Endodermal cell (in vitro differentiated cells): ENCODE data around the gene ENDOD1. TPM values are rescaled to one million over a fixed set of nuclear protein-coding genes. Genes with fewer than 3 reads are reported as not detected.

Experiments
- DNase-seq: peaks from one replicate; pipeline ENCODE4 v3.0.0-alpha.2; 2017
- H3K27ac ChIP-seq: 2 replicates; pipeline ENCODE4 v1.5.1; 2013; ENCODE audit warnings: mild to moderate bottlenecking, low read depth, low read length, moderate library complexity
- H3K27me3 ChIP-seq: 2 replicates; pipeline ENCODE4 v1.6.1; 2013; ENCODE audit warnings: mild to moderate bottlenecking, low read length, moderate library complexity; ENCODE audit not compliant: insufficient read depth, control insufficient read depth, poor library complexity, severe bottlenecking
- H3K36me3 ChIP-seq: 2 replicates; pipeline ENCODE4 v1.7.0; 2013; ENCODE audit warnings: mild to moderate bottlenecking, low read length, moderate library complexity; ENCODE audit not compliant: control insufficient read depth, insufficient read depth
- H3K4me1 ChIP-seq: one replicate; pipeline ENCODE4 v1.7.0; 2013; ENCODE audit warnings: low read length; ENCODE audit not compliant: control insufficient read depth, insufficient read depth
- H3K4me3 ChIP-seq: 2 replicates; pipeline ENCODE4 v1.5.1; 2013; ENCODE audit warnings: mild to moderate bottlenecking, low read length, moderate library complexity
- H3K9ac ChIP-seq: 2 replicates; pipeline ENCODE4 v1.6.1; 2013; ENCODE audit warnings: mild to moderate bottlenecking, low read length, moderate library complexity; ENCODE audit not compliant: poor library complexity, severe bottlenecking; ENCODE audit errors: extremely low read depth
- H3K9me3 ChIP-seq: 2 replicates; pipeline ENCODE4 v1.6.1; 2013; ENCODE audit warnings: mild to moderate bottlenecking, low read length, moderate library complexity; ENCODE audit not compliant: control insufficient read depth
- H3K27ac Mint-ChIP-seq: 2 replicates; pipeline ENCODE4 v1.8.0; 2020; ENCODE audit warnings: mixed read lengths
- H3K27me3 Mint-ChIP-seq: 2 replicates; pipeline ENCODE4 v1.8.0; 2021; ENCODE audit warnings: mild to moderate bottlenecking, mixed read lengths; ENCODE audit not compliant: insufficient read depth
- H3K36me3 Mint-ChIP-seq: 2 replicates; pipeline ENCODE4 v1.8.0; 2020; ENCODE audit warnings: low read depth, mixed read lengths
- H3K4me1 Mint-ChIP-seq: 2 replicates; pipeline ENCODE4 v1.8.0; 2020; ENCODE audit warnings: mixed read lengths
- H3K4me3 Mint-ChIP-seq: 2 replicates; pipeline ENCODE4 v1.8.0; 2020; ENCODE audit warnings: mild to moderate bottlenecking, moderate library complexity, mixed read lengths
- H3K9me3 Mint-ChIP-seq: 2 replicates; pipeline ENCODE4 v1.8.0; 2020; ENCODE audit warnings: mild to moderate bottlenecking, mixed read lengths
- WGBS, 2 experiments: methylation state at CpG; one replicate each; pipeline versions ENCODE4 v1.1.5 to v1.1.7; 2013; ENCODE audit warnings: missing lambda C conversion rate in 2 of 2, mixed read lengths in 1 of 2; ENCODE audit not compliant: insufficient coverage in 1 of 2, insufficient read length in 1 of 2; 5-methylcytosine and 5-hydroxymethylcytosine counted together
- total RNA-seq, 2 donors: library from RNA; stranded (reverse); fragmentation: NEBNext Ultra II Directional in 1 of 2; extraction: Animal tissue kit (Norgen Biotek cat#: 25700) in 1 of 2; gene quantifications; 2 replicates in 1 of 2; 3 replicates in 1 of 2; pipeline ENCODE4 v1.2.1, GENCODE V29; 2021
- TF ChIP-seq, protein P1 (sequence below): fragments of 200-600 bp; sonication (generic); conservative IDR thresholded peaks from 2 replicates; pipeline ENCODE4 v1.5.0; 2021; ENCODE audit warnings: antibody characterized with exemption, mild to moderate bottlenecking

The ENDOD1 gene
- total RNA-seq, 2 donors from 2014 or later, result 1.9 to 2.7 TPM

GRCh38 chr11:95085117-95085816 is 4.4 kb upstream of the ENDOD1 start:
- 80 to 90% methylated on average over 1 to 3 of the region's 3 CpGs for WGBS, 2 experiments
- Mint-ChIP-seq H3K4me3 (no peak overlapping the region), H3K4me1 (peaks cover 9% of the 10 kb centered on the region), H3K27me3 (peaks cover 39% of the 10 kb centered on the region), H3K36me3 (no peaks in the 10 kb centered on the region), H3K9me3 (no peaks in the 10 kb centered on the region), H3K27ac (no peak overlapping the region)
- TF ChIP-seq, protein P1, sequence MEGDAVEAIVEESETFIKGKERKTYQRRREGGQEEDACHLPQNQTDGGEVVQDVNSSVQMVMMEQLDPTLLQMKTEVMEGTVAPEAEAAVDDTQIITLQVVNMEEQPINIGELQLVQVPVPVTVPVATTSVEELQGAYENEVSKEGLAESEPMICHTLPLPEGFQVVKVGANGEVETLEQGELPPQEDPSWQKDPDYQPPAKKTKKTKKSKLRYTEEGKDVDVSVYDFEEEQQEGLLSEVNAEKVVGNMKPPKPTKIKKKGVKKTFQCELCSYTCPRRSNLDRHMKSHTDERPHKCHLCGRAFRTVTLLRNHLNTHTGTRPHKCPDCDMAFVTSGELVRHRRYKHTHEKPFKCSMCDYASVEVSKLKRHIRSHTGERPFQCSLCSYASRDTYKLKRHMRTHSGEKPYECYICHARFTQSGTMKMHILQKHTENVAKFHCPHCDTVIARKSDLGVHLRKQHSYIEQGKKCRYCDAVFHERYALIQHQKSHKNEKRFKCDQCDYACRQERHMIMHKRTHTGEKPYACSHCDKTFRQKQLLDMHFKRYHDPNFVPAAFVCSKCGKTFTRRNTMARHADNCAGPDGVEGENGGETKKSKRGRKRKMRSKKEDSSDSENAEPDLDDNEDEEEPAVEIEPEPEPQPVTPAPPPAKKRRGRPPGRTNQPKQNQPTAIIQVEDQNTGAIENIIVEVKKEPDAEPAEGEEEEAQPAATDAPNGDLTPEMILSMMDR, result no peak
- Histone ChIP-seq H3K36me3 (no peaks in the 10 kb centered on the region), H3K9ac (no peak overlapping the region), H3K4me1 (no peaks in the 10 kb centered on the region), H3K9me3 (no peaks in the 10 kb centered on the region), H3K4me3 (no peak overlapping the region), H3K27ac (no peak overlapping the region), H3K27me3 (peaks cover 11% of the 10 kb centered on the region)
- no peak for DNase-seq

GRCh38 chr11:95086151-95086550 is 3.5 kb upstream of the ENDOD1 start:
- no peaks in the 10 kb centered on the region for H3K9me3 Mint-ChIP-seq

DNA sequence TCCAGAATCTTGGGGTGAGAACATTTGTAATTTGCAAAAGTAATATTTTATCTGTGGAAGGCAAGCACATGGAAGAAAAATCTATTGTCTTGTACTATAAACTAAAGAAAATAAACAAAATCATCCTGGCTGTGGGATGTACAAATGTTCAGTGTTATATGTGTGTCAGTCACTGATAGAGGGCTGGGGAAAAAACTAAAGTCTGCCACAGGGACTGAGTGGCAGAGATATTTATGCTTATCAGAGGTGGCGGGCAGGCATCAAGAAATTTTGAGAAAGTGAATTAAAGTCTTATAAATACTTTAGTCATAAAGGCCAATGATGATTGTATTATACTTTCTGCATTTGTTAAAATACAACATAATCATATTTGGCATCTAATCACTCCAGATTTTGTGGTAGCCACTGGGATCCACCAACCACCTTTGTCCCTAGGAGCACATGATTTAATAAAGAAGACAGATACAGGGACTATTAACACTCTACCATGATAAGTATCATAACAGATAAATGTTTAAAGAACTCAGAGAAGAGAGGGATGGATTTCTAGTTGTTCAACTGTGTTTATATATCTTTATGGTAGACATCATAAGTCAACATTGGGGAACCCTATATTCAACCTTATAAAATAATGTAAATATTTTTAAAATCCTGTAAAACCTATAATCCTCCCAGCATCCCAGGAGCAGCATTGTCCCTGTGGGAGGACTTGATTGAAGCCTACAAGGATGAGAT is 2.6 kb upstream of the ENDOD1 start:
- Histone ChIP-seq H3K36me3 (no peaks in the 10 kb centered on the region), H3K9me3 (no peaks in the 10 kb centered on the region), H3K4me3 (no peak overlapping the region), H3K4me1 (no peaks in the 10 kb centered on the region), H3K27me3 (peaks cover 26% of the 10 kb centered on the region), H3K9ac (no peak overlapping the region), H3K27ac (no peak overlapping the region)
- no peaks in the 10 kb centered on the region for H3K9me3 Mint-ChIP-seq
- H3K4me3 Mint-ChIP-seq, result no peak overlapping the region
- H3K27me3 Mint-ChIP-seq, result peaks cover 57% of the 10 kb centered on the region
- no peak for DNase-seq
- H3K27ac Mint-ChIP-seq, result no peak overlapping the region
- TF ChIP-seq, protein P1, result no peak
- H3K4me1 Mint-ChIP-seq, result peaks cover 19% of the 10 kb centered on the region
- 100% methylated on average over 1 of the region's 1 CpG; no CpG with 5 or more reads in 1 of the 2 experiments for WGBS, 2 experiments
- H3K36me3 Mint-ChIP-seq, result no peaks in the 10 kb centered on the region

More at GRCh38 chr11:95086151-95086550, 3.5 kb upstream of the ENDOD1 start:
- Histone ChIP-seq H3K27ac (no peak overlapping the region), H3K36me3 (no peaks in the 10 kb centered on the region), H3K27me3 (peaks cover 20% of the 10 kb centered on the region), H3K9ac (no peak overlapping the region), H3K9me3 (no peaks in the 10 kb centered on the region), H3K4me3 (no peak overlapping the region), H3K4me1 (no peaks in the 10 kb centered on the region)
- 89 to 94% methylated on average over 2 of the region's 2 CpGs for WGBS, 2 experiments
- Mint-ChIP-seq H3K4me3 (no peak overlapping the region), H3K27ac (no peak overlapping the region), H3K27me3 (peaks cover 48% of the 10 kb centered on the region), H3K36me3 (no peaks in the 10 kb centered on the region), H3K4me1 (peaks cover 17% of the 10 kb centered on the region)
- TF ChIP-seq, protein P1, result no peak
- DNase-seq, result no peak
